ENCODE data around the gene PROS1. TPM values are rescaled to one million over a fixed set of nuclear protein-coding genes. Genes with fewer than 3 reads are reported as not detected.

The PROS1 gene
- total and polyA plus RNA-seq, 12 donors = 6.6 to 34.6 (median 19.2) TPM

DNA sequence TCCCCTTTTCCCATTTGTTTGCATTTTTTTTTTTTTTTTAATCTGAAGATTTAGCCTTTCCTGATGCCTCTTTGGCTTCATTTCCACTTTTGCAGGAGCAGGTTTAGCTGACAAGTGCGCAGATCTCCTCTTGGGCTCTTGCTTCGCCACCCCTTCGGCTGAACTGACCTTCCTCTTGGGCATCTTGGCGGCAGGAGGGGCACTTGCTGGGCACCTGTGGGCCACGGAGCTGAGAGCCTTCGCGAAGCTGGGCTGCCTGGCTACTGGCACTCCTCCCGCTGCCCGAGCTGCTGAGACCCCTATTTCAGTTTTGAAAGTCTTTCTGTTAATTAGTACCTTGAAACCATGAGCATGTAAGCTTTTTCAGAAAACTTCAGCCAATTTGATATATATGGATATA is 15.1 kb upstream of the PROS1 start:
- intact Hi-C loops (cut with DNase I) = no loop called here
- TF ChIP-seq POLR2A (IDR thresholded peaks at IDR 0.05) (no peak), CTCF (IDR thresholded peaks at IDR 0.05) (no peak)
- Histone ChIP-seq H3K9me3 (replicated peaks in 1 of 3) (no peaks in the 10 kb centered on the region), H3K36me3 (replicated peaks in 1 of 2) (no peaks in the 10 kb centered on the region), H3K4me1 (replicated peaks in 1 of 2) (no peaks in the 10 kb centered on the region), H3K27ac (no peak overlapping the region), H3K27me3 (no peaks in the 10 kb centered on the region), H3K4me3 (no peak overlapping the region)
- WGBS, 4 donors = 93 to 95% (median 95%) methylated on average over 9 of the region's 9 CpGs
- no peak for DNase-seq

- no peak overlapping the region for H3K4me3 ChIP-seq
- no peak for DNase-seq
- no peaks in the 10 kb centered on the region for H3K4me1 ChIP-seq (replicated peaks in 1 of 2)
- no peak overlapping the region for H3K27ac ChIP-seq
- H3K9me3 ChIP-seq (replicated peaks in 1 of 3) = no peaks in the 10 kb centered on the region
- H3K36me3 ChIP-seq (replicated peaks in 1 of 2) = no peaks in the 10 kb centered on the region
- intact Hi-C loops (cut with DNase I) = no loop called here
- TF ChIP-seq POLR2A (IDR thresholded peaks at IDR 0.05) (no peak), CTCF (IDR thresholded peaks at IDR 0.05) (no peak)
- H3K27me3 ChIP-seq = no peaks in the 10 kb centered on the region
These were observed 14.6 kb upstream of the PROS1 start for GRCh38 chr3:93988283-93988682.

DNA sequence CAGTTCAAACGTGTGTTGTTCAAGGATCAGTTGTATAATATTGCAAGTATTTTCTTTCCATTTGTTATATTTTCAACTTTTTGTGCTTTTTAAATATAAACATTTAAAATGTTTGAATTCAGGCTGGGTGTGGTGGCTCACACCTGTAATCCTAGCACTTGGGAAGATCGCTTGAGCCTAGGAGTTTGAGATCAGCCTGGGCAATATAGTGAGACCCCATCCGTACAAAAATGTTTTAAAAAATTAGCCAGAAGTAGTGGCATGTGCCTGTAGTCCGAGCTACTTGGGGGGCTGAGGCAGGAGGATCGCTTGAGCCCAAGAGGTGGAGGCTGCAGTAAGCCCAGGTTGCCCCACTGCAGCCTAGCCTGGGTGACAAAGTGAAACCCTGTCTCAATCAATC is 10.9 kb upstream of the PROS1 start:
- H3K4me3 ChIP-seq = no peak overlapping the region
- no peak for DNase-seq
- H3K9me3 ChIP-seq (replicated peaks in 1 of 3) = no peaks in the 10 kb centered on the region
- H3K27me3 ChIP-seq = no peaks in the 10 kb centered on the region
- no peaks in the 10 kb centered on the region for H3K36me3 ChIP-seq (replicated peaks in 1 of 2)
- TF ChIP-seq CTCF (IDR thresholded peaks at IDR 0.05) = no peak
- TF ChIP-seq POLR2A (IDR thresholded peaks at IDR 0.05) = no peak
- peaks cover 0 to 7% of the 10 kb centered on the region in 2 donors for H3K4me1 ChIP-seq (replicated peaks in 1 of 2)
- WGBS, 4 donors = 88 to 95% (median 94%) methylated on average over 5 of the region's 5 CpGs
- H3K27ac ChIP-seq = no peak overlapping the region
- intact Hi-C loops (cut with DNase I) = no loop called here

GRCh38 chr3:93983408-93983807 is 9.7 kb upstream of the PROS1 start:
- no peak overlapping the region for H3K4me3 ChIP-seq
- H3K36me3 ChIP-seq (replicated peaks in 1 of 2) = no peaks in the 10 kb centered on the region
- DNase-seq = no peak
- no peak for TF ChIP-seq CTCF (IDR thresholded peaks at IDR 0.05)
- TF ChIP-seq POLR2A (IDR thresholded peaks at IDR 0.05) = no peak
- H3K27ac ChIP-seq = no peak overlapping the region
- H3K27me3 ChIP-seq = no peaks in the 10 kb centered on the region
- H3K9me3 ChIP-seq (replicated peaks in 1 of 3) = no peaks in the 10 kb centered on the region
- intact Hi-C loops (cut with DNase I) = no loop called here
- peaks cover 0 to 7% of the 10 kb centered on the region in 2 donors for H3K4me1 ChIP-seq (replicated peaks in 1 of 2)
- WGBS, 4 donors = 93 to 97% (median 95%) methylated on average over 3 of the region's 3 CpGs
